Erythroblast (primary cell): ENCODE measurements around the gene PTPRT.

Source experiments
- GATA1 ChIP-seq: IDR thresholded peaks from 2 replicates; pipeline ENCODE4 v1.6.1; 2011; ENCODE audit warnings: low read depth, mild to moderate bottlenecking, control low read depth, low read length, moderate library complexity
- POLR2A ChIP-seq: IDR thresholded peaks from 2 replicates; pipeline ENCODE4 v1.6.1; 2011; ENCODE audit warnings: mild to moderate bottlenecking, low read length

- TF ChIP-seq POLR2A (no peak), GATA1 (no peak)
These were observed 28.0 kb downstream of the PTPRT start for GRCh38 chr20:43161716-43162115.
